Measurements from ENCODE around the gene CFAP53.

- TF ChIP-seq SUZ12 (IDR thresholded peaks at IDR 0.05) = no peak
- TF ChIP-seq ZNF384 (IDR thresholded peaks at IDR 0.05) = no peak
These were observed 32.4 kb upstream of the CFAP53 start for GRCh38 chr18:50298443-50299284.
